ENCODE data around the gene PLAC9. TPM values are rescaled to one million over a fixed set of nuclear protein-coding genes. Genes with fewer than 3 reads are reported as not detected.

PLAC9 gene
- total and polyA plus RNA-seq, 2 donors (not counting 3 experiments of a cell fraction or from before 2014, with no cell fraction given) = 1.7 to 2.0 TPM

GRCh38 chr10:80158598-80159127 is 26.1 kb downstream of the PLAC9 start:
- no TSS peak for BruUV-seq (replicated peaks)
- peak; percentile 96 for DNase-seq (ENCODE audit: low read depth, low spot score)
- no peaks in the 10 kb centered on the region for H3K9me1 ChIP-seq (replicated peaks; ENCODE audit: control insufficient read depth, extremely low read depth, insufficient read depth, low read length)
- peaks cover 5 to 33% of the 10 kb centered on the region in 2 experiments for H3K36me3 ChIP-seq (ENCODE audit: control insufficient read depth in 2 of 2, extremely low read depth in 1 of 2, insufficient read depth in 2 of 2, low read length in 2 of 2)
- H3K27ac ChIP-seq (ENCODE audit: insufficient read depth, low read depth, low read length) = peak overlapping the region; percentile 21
- TF ChIP-seq, protein P1, sequence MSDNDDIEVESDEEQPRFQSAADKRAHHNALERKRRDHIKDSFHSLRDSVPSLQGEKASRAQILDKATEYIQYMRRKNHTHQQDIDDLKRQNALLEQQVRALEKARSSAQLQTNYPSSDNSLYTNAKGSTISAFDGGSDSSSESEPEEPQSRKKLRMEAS (IDR thresholded peaks at IDR 0.05; ENCODE audit: insufficient read depth, insufficient read length) = peak; percentile 97
- TF ChIP-seq, protein P2, sequence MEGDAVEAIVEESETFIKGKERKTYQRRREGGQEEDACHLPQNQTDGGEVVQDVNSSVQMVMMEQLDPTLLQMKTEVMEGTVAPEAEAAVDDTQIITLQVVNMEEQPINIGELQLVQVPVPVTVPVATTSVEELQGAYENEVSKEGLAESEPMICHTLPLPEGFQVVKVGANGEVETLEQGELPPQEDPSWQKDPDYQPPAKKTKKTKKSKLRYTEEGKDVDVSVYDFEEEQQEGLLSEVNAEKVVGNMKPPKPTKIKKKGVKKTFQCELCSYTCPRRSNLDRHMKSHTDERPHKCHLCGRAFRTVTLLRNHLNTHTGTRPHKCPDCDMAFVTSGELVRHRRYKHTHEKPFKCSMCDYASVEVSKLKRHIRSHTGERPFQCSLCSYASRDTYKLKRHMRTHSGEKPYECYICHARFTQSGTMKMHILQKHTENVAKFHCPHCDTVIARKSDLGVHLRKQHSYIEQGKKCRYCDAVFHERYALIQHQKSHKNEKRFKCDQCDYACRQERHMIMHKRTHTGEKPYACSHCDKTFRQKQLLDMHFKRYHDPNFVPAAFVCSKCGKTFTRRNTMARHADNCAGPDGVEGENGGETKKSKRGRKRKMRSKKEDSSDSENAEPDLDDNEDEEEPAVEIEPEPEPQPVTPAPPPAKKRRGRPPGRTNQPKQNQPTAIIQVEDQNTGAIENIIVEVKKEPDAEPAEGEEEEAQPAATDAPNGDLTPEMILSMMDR (IDR thresholded peaks at IDR 0.05; ENCODE audit: extremely low read depth in 1 of 2, insufficient read depth in 1 of 2, low read depth in 1 of 2, low read length in 2 of 2) = no peak
- TF ChIP-seq FOS (IDR thresholded peaks at IDR 0.05; ENCODE audit: borderline replicate concordance, insufficient read depth, low read length) (peak; percentile 79), GATA2 (IDR thresholded peaks at IDR 0.05; ENCODE audit: insufficient read depth, insufficient read length, low read depth, low read length) (no peak), JUN (IDR thresholded peaks at IDR 0.05; ENCODE audit: borderline replicate concordance, insufficient read depth, insufficient read length, low read depth) (peak; percentile 97), POLR2A (IDR thresholded peaks at IDR 0.05; ENCODE audit: low read depth, low read length) (no peak), EZH2 (IDR thresholded peaks at IDR 0.05; ENCODE audit: borderline replicate concordance, low read depth, low read length, severe bottlenecking) (no peak), MYC (IDR thresholded peaks at IDR 0.05; ENCODE audit: low read depth, low read length) (peak; percentile 85), POLR2AphosphoS5 (IDR thresholded peaks at IDR 0.05; ENCODE audit: insufficient read depth, low read depth, low read length) (peak; percentile 87)
- no peak overlapping the region for H3K4me2 ChIP-seq (ENCODE audit: insufficient read depth, low read length)
- dilution Hi-C loops (cut with MboI; ENCODE audit: extremely low pct_ligation_motif_present, low sequenced_read_pairs) (no loop called here), intact Hi-C loops (cut with micrococcal nuclease) (loop anchor here (1.0 kb wide), 3 partner anchors 12 to 46 kb away; no protein-coding TSS in a partner anchor)
- FAIRE-seq = peak; percentile 100
- no peak overlapping the region for H3K4me3 ChIP-seq (replicated peaks in 1 of 3; ENCODE audit: insufficient read depth in 1 of 3, low read depth in 1 of 3, low read length in 3 of 3)
- H2AFZ ChIP-seq (ENCODE audit: low read depth, low read length) = no peak overlapping the region
- ChIA-PET CTCF (interaction anchor here (1.2 to 1.6 kb wide), 4 partner anchors 15 to 63 kb away, joined by 5 to 22 read pairs (median 10); no protein-coding TSS in a partner anchor), POLR2A (interaction anchor here (0.8 kb wide), 1 partner anchor 41 kb away, joined by 4 read pairs; no protein-coding TSS in a partner anchor)
- no peaks in the 10 kb centered on the region for H3K79me2 ChIP-seq (ENCODE audit: control insufficient read depth, insufficient read depth, low read length)
- H3K4me1 ChIP-seq (ENCODE audit: control insufficient read depth, extremely low read depth, insufficient read depth, low read length) = peaks cover 17% of the 10 kb centered on the region
- H4K20me1 ChIP-seq (replicated peaks; ENCODE audit: control insufficient read depth, extremely low read depth, insufficient read depth, low read length) = no peaks in the 10 kb centered on the region
- H3K27me3 ChIP-seq (ENCODE audit: control insufficient read depth in 2 of 2, insufficient read depth in 2 of 2, low read length in 2 of 2) = no peaks in the 10 kb centered on the region
- H3K9me3 ChIP-seq (replicated peaks; ENCODE audit: control insufficient read depth, insufficient read depth, low read length) = no peaks in the 10 kb centered on the region
- H3K9ac ChIP-seq (replicated peaks; ENCODE audit: extremely low read depth, insufficient read depth, low read length) = no peak overlapping the region
